NB4 (cell line): ENCODE data around the gene ANKLE1.

Source experiments
- CTCF ChIP-seq: IDR thresholded peaks from one replicate; pipeline ENCODE4 v1.5.1; 2012; ENCODE audit warnings: low read depth, low read length
- MYC ChIP-seq: IDR thresholded peaks from 2 replicates; pipeline ENCODE4 v1.6.1; 2011; ENCODE audit warnings: low read depth, low read length

DNA sequence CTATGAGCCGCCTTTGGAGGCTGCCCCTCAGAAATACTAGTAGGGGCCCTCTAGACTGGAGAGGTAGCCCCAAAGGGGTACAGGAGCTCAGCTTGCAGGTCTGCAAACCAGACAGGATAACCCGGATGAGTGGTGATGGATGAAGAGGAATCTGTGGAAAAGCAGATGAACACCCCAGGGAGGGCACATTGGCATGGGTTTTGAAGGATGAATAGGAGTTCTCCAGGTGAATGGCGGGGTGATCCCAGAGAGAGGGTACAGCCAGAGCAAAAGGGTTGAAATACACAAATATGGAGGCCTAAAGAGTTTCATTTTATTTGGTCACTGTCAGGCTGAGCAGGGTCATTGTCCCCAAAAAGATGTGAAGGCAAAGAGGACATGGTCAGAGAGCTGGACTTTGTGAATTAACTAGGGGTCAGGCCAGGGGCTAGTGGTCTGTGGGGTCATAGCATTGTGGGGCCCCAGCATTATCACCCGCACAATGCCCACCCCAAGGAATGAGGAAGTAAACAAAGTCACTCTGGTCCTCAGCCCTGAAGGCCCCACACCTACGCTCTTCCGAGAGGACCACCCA is 40.8 kb upstream of the ANKLE1 start:
- TF ChIP-seq MYC = no peak
- no peak for TF ChIP-seq CTCF
